GM12878 (cell line): ENCODE results near the gene COL15A1. TPM values are rescaled to one million over a fixed set of nuclear protein-coding genes. Genes with fewer than 3 reads are reported as not detected.

Source experiments
- BRCA1 ChIP-seq: IDR thresholded peaks from 2 replicates; pipeline ENCODE4 v1.6.1; 2011; ENCODE audit warnings: low read depth, low read length, improper control_type of control experiment
- E2F8 ChIP-seq: fragments of 450-650 bp; IDR thresholded peaks from 2 replicates; pipeline ENCODE4 v1.6.1; 2018; ENCODE audit warnings: mild to moderate bottlenecking, low read depth, moderate library complexity; ENCODE audit not compliant: partially characterized antibody
- FOXM1 ChIP-seq: IDR thresholded peaks from 2 replicates; pipeline ENCODE4 v1.6.1; 2012; ENCODE audit warnings: low read depth, mild to moderate bottlenecking, inconsistent platforms, low read length, moderate library complexity
- JUND ChIP-seq: IDR thresholded peaks from 2 replicates; pipeline ENCODE4 v1.6.1; 2012; ENCODE audit warnings: low read depth, mild to moderate bottlenecking, low read length, improper control_type of control experiment, moderate library complexity
- NBN ChIP-seq: fragments of 450-650 bp; IDR thresholded peaks from 2 replicates; pipeline ENCODE4 v1.6.1; 2016
- TBL1XR1 ChIP-seq: IDR thresholded peaks from 2 replicates; pipeline ENCODE4 v1.6.1; 2012; ENCODE audit warnings: low read depth, low read length, improper control_type of control experiment
- ZNF274 ChIP-seq: IDR thresholded peaks from one replicate; pipeline ENCODE4 v1.8.0; 2011; ENCODE audit not compliant: insufficient read length, insufficient read depth
- polyA plus RNA-seq, 11 experiments: library from polyadenylated mRNA; depleted of rRNA in 4 of 11; unstranded in 6 of 11; stranded (reverse) in 5 of 11; fragments of >200 nt; fragmentation: Nextera tagmentation in 4 of 11; fragmentation: Illumina TruSeq in 1 of 11; extraction: Ambion mirVana in 4 of 11; extraction: Trizol in 1 of 11; gene quantifications; 1 replicate in 1 of 11; 2 replicates in 10 of 11; pipeline versions ENCODE4 v1.2.1 to v1.2.3, GENCODE V29; 2011 to 2016; ENCODE audit warnings: inconsistent platforms in 2 of 11, missing spikeins in 2 of 11, low read depth in 1 of 11
- total RNA-seq, 4 experiments: library from RNA; depleted of rRNA in 3 of 4; stranded (reverse); fragments of >200 nt in 3 of 4; fragmentation: Illumina TruSeq in 1 of 4; extraction: Trizol in 1 of 4; gene quantifications; 2 replicates each; pipeline versions ENCODE4 v1.2.1 to v1.2.3, GENCODE V29; 2013 to 2021
- TF ChIP-seq, protein P1 (sequence below): fragments of 450-650 bp; IDR thresholded peaks from 2 replicates; pipeline ENCODE4 v1.6.1; 2017; ENCODE audit warnings: borderline replicate concordance
- TF ChIP-seq, protein P2 (sequence below): fragments of 450-650 bp; formaldehyde crosslinking; IDR thresholded peaks from 2 replicates; pipeline ENCODE4 v1.5.0; 2022; ENCODE audit warnings: mild to moderate bottlenecking, missing genetic modification characterization

The COL15A1 gene
- total and polyA plus RNA-seq, 10 of the 15 experiments (the other 5 are each of a cell fraction or from before 2014, with no cell fraction given) = 0.01 to 0.28 (median 0.06) TPM; not detected in 2

DNA sequence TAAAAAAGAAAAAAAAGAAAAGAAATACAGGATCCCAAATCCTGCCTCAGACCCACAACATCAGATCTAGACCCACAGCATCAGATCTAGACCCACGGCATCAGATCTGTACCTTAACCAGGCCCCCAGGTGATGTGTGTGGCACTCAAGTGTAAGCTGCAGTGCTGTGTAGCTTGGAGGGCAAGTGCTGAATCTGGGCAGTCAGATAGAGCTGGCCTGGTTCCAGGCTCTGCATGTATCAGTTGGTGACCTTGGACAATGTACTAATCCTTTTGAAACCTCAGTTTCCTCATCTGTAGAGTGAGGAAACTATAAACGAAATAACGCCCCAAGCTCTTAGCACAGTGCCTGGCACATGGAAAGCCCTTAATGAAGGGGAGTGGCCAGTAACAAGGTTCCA lies 16.7 kb downstream of the COL15A1 start (continued):
- TF ChIP-seq TBL1XR1 (no peak), E2F8 (no peak), BRCA1 (no peak), NBN (no peak), FOXM1 (no peak), ZNF274 (no peak), JUND (no peak)
- TF ChIP-seq, protein P1, sequence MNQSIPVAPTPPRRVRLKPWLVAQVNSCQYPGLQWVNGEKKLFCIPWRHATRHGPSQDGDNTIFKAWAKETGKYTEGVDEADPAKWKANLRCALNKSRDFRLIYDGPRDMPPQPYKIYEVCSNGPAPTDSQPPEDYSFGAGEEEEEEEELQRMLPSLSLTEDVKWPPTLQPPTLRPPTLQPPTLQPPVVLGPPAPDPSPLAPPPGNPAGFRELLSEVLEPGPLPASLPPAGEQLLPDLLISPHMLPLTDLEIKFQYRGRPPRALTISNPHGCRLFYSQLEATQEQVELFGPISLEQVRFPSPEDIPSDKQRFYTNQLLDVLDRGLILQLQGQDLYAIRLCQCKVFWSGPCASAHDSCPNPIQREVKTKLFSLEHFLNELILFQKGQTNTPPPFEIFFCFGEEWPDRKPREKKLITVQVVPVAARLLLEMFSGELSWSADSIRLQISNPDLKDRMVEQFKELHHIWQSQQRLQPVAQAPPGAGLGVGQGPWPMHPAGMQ = no peak
- TF ChIP-seq, protein P2, sequence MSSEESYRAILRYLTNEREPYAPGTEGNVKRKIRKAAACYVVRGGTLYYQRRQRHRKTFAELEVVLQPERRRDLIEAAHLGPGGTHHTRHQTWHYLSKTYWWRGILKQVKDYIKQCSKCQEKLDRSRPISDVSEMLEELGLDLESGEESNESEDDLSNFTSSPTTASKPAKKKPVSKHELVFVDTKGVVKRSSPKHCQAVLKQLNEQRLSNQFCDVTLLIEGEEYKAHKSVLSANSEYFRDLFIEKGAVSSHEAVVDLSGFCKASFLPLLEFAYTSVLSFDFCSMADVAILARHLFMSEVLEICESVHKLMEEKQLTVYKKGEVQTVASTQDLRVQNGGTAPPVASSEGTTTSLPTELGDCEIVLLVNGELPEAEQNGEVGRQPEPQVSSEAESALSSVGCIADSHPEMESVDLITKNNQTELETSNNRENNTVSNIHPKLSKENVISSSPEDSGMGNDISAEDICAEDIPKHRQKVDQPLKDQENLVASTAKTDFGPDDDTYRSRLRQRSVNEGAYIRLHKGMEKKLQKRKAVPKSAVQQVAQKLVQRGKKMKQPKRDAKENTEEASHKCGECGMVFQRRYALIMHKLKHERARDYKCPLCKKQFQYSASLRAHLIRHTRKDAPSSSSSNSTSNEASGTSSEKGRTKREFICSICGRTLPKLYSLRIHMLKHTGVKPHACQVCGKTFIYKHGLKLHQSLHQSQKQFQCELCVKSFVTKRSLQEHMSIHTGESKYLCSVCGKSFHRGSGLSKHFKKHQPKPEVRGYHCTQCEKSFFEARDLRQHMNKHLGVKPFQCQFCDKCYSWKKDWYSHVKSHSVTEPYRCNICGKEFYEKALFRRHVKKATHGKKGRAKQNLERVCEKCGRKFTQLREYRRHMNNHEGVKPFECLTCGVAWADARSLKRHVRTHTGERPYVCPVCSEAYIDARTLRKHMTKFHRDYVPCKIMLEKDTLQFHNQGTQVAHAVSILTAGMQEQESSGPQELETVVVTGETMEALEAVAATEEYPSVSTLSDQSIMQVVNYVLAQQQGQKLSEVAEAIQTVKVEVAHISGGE (CRISPR knock-in tag) = no peak
